Peyer's patch (tissue), 4 donors: ENCODE data around the gene ITGB7.

Experiments
- CTCF ChIP-seq, 6 experiments: fragments of 450-650 bp in 4 of 6; fragments of 200-600 bp in 2 of 6; sonication (generic) in 1 of 6; IDR thresholded peaks; one replicate each; pipeline ENCODE4 v1.5.1; 2017 to 2019; ENCODE audit warnings: antibody characterized with exemption in 6 of 6, mild to moderate bottlenecking in 3 of 6, moderate library complexity in 1 of 6
- POLR2A ChIP-seq, 2 donors: fragments of 450-650 bp; IDR thresholded peaks; one replicate each; pipeline ENCODE4 v1.5.1; 2017; ENCODE audit warnings: antibody characterized with exemption in 2 of 2, mild to moderate bottlenecking in 2 of 2, moderate library complexity in 2 of 2

GRCh38 chr12:53223389-53224060, 16.5 kb upstream of the ITGB7 start:
- TF ChIP-seq POLR2A (IDR thresholded peaks at IDR 0.05) (no peak), CTCF (IDR thresholded peaks at IDR 0.05) (no peak)
